HK-2 (cell line): ENCODE results near the gene HNRNPF.
A peak's percentile ranks its signal among the peaks of the same experiment; 100 is the strongest.
"Not testable (repeated sequence)": the region's sequence is repeated elsewhere in the genome, so short reads cannot be mapped to it uniquely, and the experiment has no call there.

Experiments
- DNase-seq: peaks from one replicate; pipeline ENCODE4 v3.0.0-alpha.2; 2018; ENCODE audit not compliant: unreplicated experiment

Gene HNRNPF

GRCh38 chr10:43348511-43349312 is 60.3 kb downstream of the HNRNPF start:
- DNase-seq = peak; percentile 95

DNA sequence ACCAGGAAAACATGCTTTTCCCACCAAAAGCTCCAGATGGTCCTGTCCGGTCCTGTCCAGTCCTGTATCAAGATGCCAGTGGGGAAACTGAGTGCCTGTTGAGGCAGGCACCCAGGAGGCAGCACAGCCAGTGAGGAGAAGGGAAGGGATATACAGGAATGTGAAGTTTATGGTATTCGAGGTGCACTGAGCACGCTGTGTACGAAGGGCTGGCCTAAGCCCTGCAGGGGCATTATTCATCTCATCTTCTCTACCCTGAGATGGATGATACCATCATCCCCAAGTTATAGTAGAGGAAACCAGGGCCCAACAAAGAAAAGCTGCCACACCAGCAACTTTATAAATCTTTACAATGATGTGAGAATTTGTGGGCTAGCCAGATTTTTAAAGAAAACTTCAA is 61.0 kb downstream of the HNRNPF start:
- no peak for DNase-seq

DNA sequence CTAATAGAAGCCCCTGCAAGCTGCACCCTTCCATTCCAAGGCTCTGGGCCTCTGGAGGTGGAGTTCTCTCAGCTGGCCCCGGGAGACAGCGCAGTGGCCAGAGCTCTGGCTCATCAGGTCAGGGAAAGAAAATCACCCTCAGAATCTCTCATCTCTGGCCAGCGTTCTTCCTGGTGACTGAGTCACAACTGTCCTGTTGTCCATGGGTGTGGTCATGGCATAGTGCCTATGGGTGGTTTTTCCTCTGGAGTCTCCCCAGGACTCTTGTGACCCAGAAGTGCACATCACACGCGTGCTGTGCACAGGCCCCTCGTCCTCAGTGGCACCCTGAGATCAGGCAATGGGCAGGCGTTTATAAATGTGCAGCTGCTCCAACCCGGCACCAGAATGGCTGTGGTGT is 64.9 kb downstream of the HNRNPF start:
- peak; percentile 26 for DNase-seq

GRCh38 chr10:43343126-43343525 is 65.9 kb downstream of the HNRNPF start:
- no peak for DNase-seq

DNA sequence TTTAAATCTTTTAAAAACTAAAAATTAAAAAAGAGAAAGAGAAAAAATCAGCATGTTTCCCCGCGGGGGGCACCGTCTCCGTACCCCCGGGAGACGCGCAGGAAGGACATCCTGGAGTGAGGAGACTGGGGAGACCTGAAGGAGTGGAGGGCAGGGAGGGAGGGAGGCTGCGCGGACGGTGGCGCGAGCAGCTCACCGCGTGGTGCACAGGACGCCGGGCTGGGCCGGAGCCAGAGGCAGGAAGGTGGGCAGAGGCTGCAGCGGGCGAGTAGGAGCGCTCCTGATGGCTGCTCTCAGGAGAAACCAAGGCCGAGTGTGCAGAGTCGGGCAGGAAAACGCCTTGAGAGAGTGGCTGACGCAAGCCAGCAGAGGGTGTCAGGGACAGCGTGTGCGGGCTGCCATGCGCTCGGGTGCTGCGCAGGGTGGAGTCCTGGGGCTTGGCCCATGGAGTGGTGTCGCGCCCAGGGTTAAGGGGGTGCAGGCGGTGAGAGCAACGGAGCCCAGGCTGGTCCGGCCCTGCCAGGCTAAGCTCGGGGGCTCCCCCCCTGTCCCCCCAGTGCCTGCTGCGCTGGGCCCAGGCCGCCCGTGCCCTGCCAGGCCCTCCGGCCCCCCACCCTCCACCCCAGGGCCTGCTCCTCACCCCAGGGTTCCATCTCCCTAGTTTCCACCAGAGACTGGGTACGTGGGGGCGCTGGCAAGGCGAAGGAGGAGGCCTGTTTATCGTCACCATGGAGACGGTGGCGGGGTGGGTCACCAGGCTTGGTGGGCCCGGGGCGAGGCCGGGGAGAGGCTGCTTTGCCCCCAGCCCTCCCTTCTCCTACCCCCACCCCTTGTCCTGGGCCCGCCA is 66.5 kb downstream of the HNRNPF start:
- DNase-seq = no peak

GRCh38 chr10:43341450-43341849 is 67.5 kb downstream of the HNRNPF start:
- no peak for DNase-seq

DNA sequence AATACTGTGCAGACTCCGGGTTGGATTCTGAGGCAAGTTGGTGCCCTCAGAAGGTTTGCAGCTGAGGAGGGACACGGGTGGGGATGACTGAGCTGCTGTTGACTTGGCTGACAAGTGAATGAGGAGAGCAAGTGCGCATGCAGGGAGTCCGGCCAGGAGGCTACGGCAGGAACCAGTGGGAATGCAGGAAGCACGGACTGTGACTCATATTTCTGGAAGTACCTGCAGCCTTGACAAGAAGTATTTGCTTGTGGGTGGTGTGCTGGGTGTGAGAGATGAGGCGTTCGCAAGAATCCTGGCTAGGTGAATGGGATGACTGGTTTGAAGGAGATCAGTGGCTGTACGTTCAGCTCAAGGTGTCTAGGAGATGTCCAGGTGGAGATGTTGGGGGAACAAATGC is 68.4 kb downstream of the HNRNPF start:
- peak; percentile 76 for DNase-seq

GRCh38 chr10:43340101-43340500 is 68.9 kb downstream of the HNRNPF start:
- DNase-seq = no peak

GRCh38 chr10:43339136-43339535 is 69.8 kb downstream of the HNRNPF start:
- no peak for DNase-seq

- DNase-seq = no peak
Measured at GRCh38 chr10:43338117-43338516, 70.9 kb downstream of the HNRNPF start.

- DNase-seq = not testable (repeated sequence)
Measured at GRCh38 chr10:43337536-43337935, 71.5 kb downstream of the HNRNPF start.

- DNase-seq = peak; percentile 79
Measured at GRCh38 chr10:43336641-43337318, 72.2 kb downstream of the HNRNPF start.

GRCh38 chr10:43336061-43336460 is 72.9 kb downstream of the HNRNPF start:
- DNase-seq = no peak
